Colonic mucosa (tissue), 4 donors: Measurements from ENCODE around the gene GYS2. TPM values are rescaled to one million over a fixed set of nuclear protein-coding genes. Genes with fewer than 3 reads are reported as not detected.

Experiments used
- DNase-seq: peaks from one replicate; pipeline ENCODE4 v3.0.0-alpha.2; 2020
- H3K27ac ChIP-seq: fragments of 200-600 bp; one replicate; pipeline ENCODE4 v1.8.0; 2021
- H3K27me3 ChIP-seq: fragments of 200-600 bp; one replicate; pipeline ENCODE4 v1.8.0; 2021
- H3K36me3 ChIP-seq: fragments of 200-600 bp; one replicate; pipeline ENCODE4 v1.8.0; 2021
- H3K4me1 ChIP-seq: fragments of 200-600 bp; one replicate; pipeline ENCODE4 v1.8.0; 2021; ENCODE audit warnings: mild to moderate bottlenecking
- H3K4me3 ChIP-seq: fragments of 200-600 bp; one replicate; pipeline ENCODE4 v1.8.0; 2021
- H3K9ac ChIP-seq, 2 donors: one replicate each; pipeline ENCODE4 v1.7.0; 2013; ENCODE audit warnings: control low read depth in 2 of 2, low read depth in 2 of 2, low read length in 2 of 2
- H3K9me3 ChIP-seq: fragments of 200-600 bp; one replicate; pipeline ENCODE4 v1.8.0; 2021
- intact Hi-C: fragments of 100-400 bp; cut with DNase I; formaldehyde crosslinking; loops from one replicate; pipeline ENCODE4 v1.14.1; 2022
- total RNA-seq, 2 donors: library from RNA; stranded (reverse); fragmentation: NEBNext Ultra II Directional in 1 of 2; extraction: Animal tissue kit (Norgen Biotek cat#: 25700) in 1 of 2; gene quantifications; one replicate each; pipeline ENCODE4 v1.2.1, GENCODE V29; 2021
- TF ChIP-seq, protein P1 (sequence below): fragments of 200-600 bp; IDR thresholded peaks from one replicate; pipeline ENCODE4 v1.8.0; 2022; ENCODE audit warnings: antibody characterized with exemption, mild to moderate bottlenecking
- donor health status: healthy.
- donor health status: DM: no; HTN: no; CAD: no.
- donor health status: DM: no; HTN: no; CAD: no.

GYS2 gene
- total RNA-seq, 2 donors from 2014 or later: not detected

DNA sequence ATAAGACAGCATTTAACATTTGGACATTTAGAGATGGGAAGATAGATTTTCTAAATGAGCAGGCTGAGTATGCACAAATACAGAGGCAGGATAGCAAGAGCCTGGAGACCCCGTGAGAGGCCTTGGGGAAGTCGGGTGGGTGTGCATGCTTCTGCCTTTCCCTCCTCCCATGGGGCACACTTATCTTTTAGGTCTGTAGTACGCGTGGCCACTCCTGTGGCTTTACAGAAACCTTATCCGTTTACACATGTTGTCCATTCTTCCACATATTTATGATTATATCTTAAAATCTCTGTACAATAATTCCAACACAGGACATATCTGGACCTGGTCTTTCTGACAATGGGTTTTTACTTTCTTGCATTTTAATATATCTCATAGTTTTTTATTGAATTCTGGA, 33.6 kb downstream of the GYS2 start:
- Histone ChIP-seq H3K36me3 (no peaks in the 10 kb centered on the region), H3K9ac (no peak overlapping the region), H3K27me3 (no peaks in the 10 kb centered on the region), H3K9me3 (no peaks in the 10 kb centered on the region), H3K4me3 (no peak overlapping the region), H3K4me1 (no peaks in the 10 kb centered on the region), H3K27ac (no peak overlapping the region)
- DNase-seq: no peak
- intact Hi-C loops: no loop called here
- TF ChIP-seq, protein P1, sequence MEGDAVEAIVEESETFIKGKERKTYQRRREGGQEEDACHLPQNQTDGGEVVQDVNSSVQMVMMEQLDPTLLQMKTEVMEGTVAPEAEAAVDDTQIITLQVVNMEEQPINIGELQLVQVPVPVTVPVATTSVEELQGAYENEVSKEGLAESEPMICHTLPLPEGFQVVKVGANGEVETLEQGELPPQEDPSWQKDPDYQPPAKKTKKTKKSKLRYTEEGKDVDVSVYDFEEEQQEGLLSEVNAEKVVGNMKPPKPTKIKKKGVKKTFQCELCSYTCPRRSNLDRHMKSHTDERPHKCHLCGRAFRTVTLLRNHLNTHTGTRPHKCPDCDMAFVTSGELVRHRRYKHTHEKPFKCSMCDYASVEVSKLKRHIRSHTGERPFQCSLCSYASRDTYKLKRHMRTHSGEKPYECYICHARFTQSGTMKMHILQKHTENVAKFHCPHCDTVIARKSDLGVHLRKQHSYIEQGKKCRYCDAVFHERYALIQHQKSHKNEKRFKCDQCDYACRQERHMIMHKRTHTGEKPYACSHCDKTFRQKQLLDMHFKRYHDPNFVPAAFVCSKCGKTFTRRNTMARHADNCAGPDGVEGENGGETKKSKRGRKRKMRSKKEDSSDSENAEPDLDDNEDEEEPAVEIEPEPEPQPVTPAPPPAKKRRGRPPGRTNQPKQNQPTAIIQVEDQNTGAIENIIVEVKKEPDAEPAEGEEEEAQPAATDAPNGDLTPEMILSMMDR: no peak

DNA sequence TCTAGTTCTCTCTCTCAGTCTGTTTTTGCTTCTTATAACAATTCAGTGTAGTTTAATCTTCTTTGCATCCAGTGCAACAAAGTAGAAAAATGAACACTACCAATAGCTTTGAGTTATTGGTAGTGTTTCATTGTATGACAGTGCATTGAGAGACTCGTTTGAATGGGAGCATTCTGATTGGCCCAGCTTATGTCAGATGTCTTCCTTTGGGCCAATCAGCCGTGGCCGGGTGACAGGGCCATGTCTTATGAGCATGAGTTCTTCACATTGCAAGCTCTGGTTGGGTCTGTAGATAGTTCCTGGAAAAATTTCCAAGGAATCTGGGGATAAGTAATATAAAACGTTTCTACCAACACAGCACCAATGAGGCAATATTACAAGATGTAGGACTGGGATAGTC, 36.5 kb downstream of the GYS2 start:
- intact Hi-C loops: no loop called here
- Histone ChIP-seq H3K4me1 (no peaks in the 10 kb centered on the region), H3K9ac (no peak overlapping the region), H3K4me3 (no peak overlapping the region), H3K27ac (no peak overlapping the region), H3K9me3 (no peaks in the 10 kb centered on the region), H3K36me3 (no peaks in the 10 kb centered on the region), H3K27me3 (no peaks in the 10 kb centered on the region)
- no peak for DNase-seq
- TF ChIP-seq, protein P1: no peak

DNA sequence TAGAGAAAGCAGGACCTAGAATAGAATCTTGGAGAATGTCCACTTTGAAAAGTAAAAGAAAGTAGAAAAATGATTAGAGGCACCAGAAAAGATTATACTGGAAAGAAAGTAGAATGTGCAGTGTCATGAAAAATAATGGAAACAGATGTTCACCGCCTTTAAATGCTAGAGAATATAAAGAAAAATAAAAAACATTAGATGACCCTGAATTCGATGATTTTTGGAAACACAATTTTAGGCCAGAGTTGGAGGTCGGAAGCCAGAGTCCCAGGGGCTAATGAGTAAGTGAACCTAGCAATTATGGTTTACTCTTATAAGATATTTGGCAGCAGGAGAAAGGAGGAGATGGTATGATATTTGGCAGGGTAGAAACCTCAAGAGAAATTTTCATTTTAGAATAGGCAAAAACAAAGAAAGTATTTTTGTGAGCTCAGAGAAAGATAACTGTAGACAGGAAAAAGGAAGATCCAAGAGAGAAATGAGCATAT, 37.7 kb downstream of the GYS2 start:
- Histone ChIP-seq H3K27ac (no peak overlapping the region), H3K27me3 (no peaks in the 10 kb centered on the region), H3K4me3 (no peak overlapping the region), H3K9me3 (no peaks in the 10 kb centered on the region), H3K9ac (no peak overlapping the region), H3K4me1 (no peaks in the 10 kb centered on the region), H3K36me3 (no peaks in the 10 kb centered on the region)
- TF ChIP-seq, protein P1: no peak
- no peak for DNase-seq
- intact Hi-C loops: no loop called here

DNA sequence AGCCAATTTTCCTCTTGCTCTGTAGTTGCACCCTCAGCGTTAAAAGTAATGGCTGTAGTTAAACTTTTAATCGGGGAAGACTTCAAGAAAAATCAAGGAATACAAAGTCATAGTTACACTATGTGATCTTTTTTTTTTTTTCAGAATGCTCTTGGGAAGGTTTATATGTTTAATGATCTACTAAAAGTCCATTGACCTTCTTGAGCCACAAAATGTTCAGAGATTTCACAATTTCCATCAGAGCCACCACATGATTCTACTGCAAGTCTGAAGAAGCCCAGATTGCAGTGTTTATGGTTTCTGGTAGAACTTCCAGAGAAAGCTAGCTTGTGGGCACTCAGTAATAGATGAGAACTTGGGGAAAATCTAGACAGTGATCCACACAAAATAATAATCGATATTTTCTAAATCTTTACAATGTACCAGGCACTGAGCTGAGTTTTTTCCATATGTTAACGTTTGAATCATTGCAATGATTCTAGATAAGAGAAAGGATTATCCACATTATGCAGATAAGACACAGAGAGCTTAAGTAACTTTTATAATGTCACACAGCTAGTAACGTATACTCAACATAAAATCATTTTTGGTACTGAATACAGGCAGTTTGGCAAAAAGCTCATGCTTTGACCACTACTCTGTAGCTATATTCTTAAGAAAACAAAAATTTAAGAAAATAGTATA, 38.3 kb downstream of the GYS2 start:
- Histone ChIP-seq H3K27me3 (no peaks in the 10 kb centered on the region), H3K4me3 (no peak overlapping the region), H3K9ac (no peak overlapping the region), H3K4me1 (no peaks in the 10 kb centered on the region), H3K27ac (no peak overlapping the region), H3K36me3 (no peaks in the 10 kb centered on the region), H3K9me3 (no peaks in the 10 kb centered on the region)
- intact Hi-C loops: no loop called here
- TF ChIP-seq, protein P1: no peak
- no peak for DNase-seq

DNA sequence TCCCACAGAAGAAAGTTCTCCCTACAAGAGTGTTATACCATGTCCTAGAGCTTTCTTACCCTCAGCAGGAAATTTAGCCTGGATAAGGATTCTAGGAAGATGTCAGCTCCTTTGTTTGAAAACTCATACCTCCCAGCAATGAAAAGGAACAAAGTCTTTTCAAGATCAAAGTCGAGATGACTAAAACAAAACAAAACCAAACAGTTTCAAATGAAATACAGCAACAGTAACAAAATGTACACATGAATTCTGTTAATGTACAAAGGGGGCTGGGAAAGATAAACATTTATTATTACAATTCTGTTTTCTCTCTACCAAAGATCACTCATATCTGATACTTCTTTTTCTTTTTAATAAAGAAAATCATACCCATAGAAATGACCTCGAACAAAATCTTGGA, 41.8 kb downstream of the GYS2 start:
- intact Hi-C loops: no loop called here
- Histone ChIP-seq H3K4me1 (no peaks in the 10 kb centered on the region), H3K27ac (no peak overlapping the region), H3K9me3 (no peaks in the 10 kb centered on the region), H3K9ac (no peak overlapping the region), H3K36me3 (no peaks in the 10 kb centered on the region), H3K27me3 (no peaks in the 10 kb centered on the region), H3K4me3 (no peak overlapping the region)
- no peak for DNase-seq
- TF ChIP-seq, protein P1: no peak
